ENCODE results near the gene POLR1E. TPM values are rescaled to one million over a fixed set of nuclear protein-coding genes. Genes with fewer than 3 reads are reported as not detected.

POLR1E gene
- total and polyA plus RNA-seq, 2 donors (not counting 3 experiments of a cell fraction or from before 2014, with no cell fraction given): 9.0 to 21.2 TPM

- intact Hi-C loops (cut with micrococcal nuclease) (loop anchor here (1.0 kb wide), 1 partner anchor 21 kb away; the partner anchor contains the start of gene POLR1E), dilution Hi-C loops (cut with MboI; ENCODE audit: extremely low pct_ligation_motif_present, low sequenced_read_pairs) (no loop called here)
- DNase-seq (ENCODE audit: low read depth, low spot score): peak; percentile 89
- Histone ChIP-seq H3K9ac (replicated peaks; ENCODE audit: extremely low read depth, insufficient read depth, low read length) (peak overlapping the region; percentile 98), H3K4me2 (ENCODE audit: insufficient read depth, low read length) (peak overlapping the region; percentile 97), H3K27me3 (ENCODE audit: control insufficient read depth in 2 of 2, insufficient read depth in 2 of 2, low read length in 2 of 2) (no peaks in the 10 kb centered on the region), H3K4me1 (ENCODE audit: control insufficient read depth, extremely low read depth, insufficient read depth, low read length) (peaks cover 17% of the 10 kb centered on the region), H3K27ac (ENCODE audit: insufficient read depth, low read depth, low read length) (peak overlapping the region; percentile 94), H3K79me2 (ENCODE audit: control insufficient read depth, insufficient read depth, low read length) (peaks cover 42% of the 10 kb centered on the region), H2AFZ (ENCODE audit: low read depth, low read length) (peak overlapping the region; percentile 87), H3K9me1 (replicated peaks; ENCODE audit: control insufficient read depth, extremely low read depth, insufficient read depth, low read length) (no peaks in the 10 kb centered on the region), H3K4me3 (replicated peaks in 1 of 3; ENCODE audit: insufficient read depth in 1 of 3, low read depth in 1 of 3, low read length in 3 of 3) (peak overlapping the region; percentile 45 to 97 (median 84)), H3K9me3 (replicated peaks; ENCODE audit: control insufficient read depth, insufficient read depth, low read length) (no peaks in the 10 kb centered on the region), H4K20me1 (replicated peaks; ENCODE audit: control insufficient read depth, extremely low read depth, insufficient read depth, low read length) (no peaks in the 10 kb centered on the region), H3K36me3 (ENCODE audit: control insufficient read depth in 2 of 2, extremely low read depth in 1 of 2, insufficient read depth in 2 of 2, low read length in 2 of 2) (no peaks in the 10 kb centered on the region)
- TF ChIP-seq POLR2AphosphoS5 (IDR thresholded peaks at IDR 0.05; ENCODE audit: insufficient read depth, low read depth, low read length) (peak; percentile 24), GATA2 (IDR thresholded peaks at IDR 0.05; ENCODE audit: insufficient read depth, insufficient read length, low read depth, low read length) (no peak), POLR2A (IDR thresholded peaks at IDR 0.05; ENCODE audit: low read depth, low read length) (peak; percentile 74), MAX (IDR thresholded peaks at IDR 0.05; ENCODE audit: insufficient read depth, insufficient read length) (no peak), MYC (IDR thresholded peaks at IDR 0.05; ENCODE audit: low read depth, low read length) (no peak), FOS (IDR thresholded peaks at IDR 0.05; ENCODE audit: borderline replicate concordance, insufficient read depth, low read length) (no peak), CTCF (IDR thresholded peaks at IDR 0.05; ENCODE audit: extremely low read depth in 1 of 2, insufficient read depth in 1 of 2, low read depth in 1 of 2, low read length in 2 of 2) (no peak), EZH2 (IDR thresholded peaks at IDR 0.05; ENCODE audit: borderline replicate concordance, low read depth, low read length, severe bottlenecking) (no peak), JUN (IDR thresholded peaks at IDR 0.05; ENCODE audit: borderline replicate concordance, insufficient read depth, insufficient read length, low read depth) (no peak)
- TSS peak; percentile 35 for BruUV-seq (replicated peaks)
- POLR2A ChIA-PET: interaction anchor here (0.6 to 2.2 kb wide), 4 partner anchors 11 to 128 kb away, joined by 3 to 9 read pairs (median 6); partner anchors contain the start of genes POLR1E and TOMM5
- no peak for FAIRE-seq
- CTCF ChIA-PET: interaction anchor here (0.6 to 1.5 kb wide), 3 partner anchors 24 to 592 kb away, joined by 3 read pairs; no protein-coding TSS in a partner anchor
Observed at GRCh38 chr9:37464426-37465248, 21.1 kb upstream of the POLR1E start.
